ENCODE results near the gene EXOC3. TPM values are rescaled to one million over a fixed set of nuclear protein-coding genes. Genes with fewer than 3 reads are reported as not detected.

Gene EXOC3
- total and polyA plus RNA-seq, 10 of the 15 experiments (the other 5 are each of a cell fraction or from before 2014, with no cell fraction given): 1.6 to 53.0 (median 27.9) TPM

DNA sequence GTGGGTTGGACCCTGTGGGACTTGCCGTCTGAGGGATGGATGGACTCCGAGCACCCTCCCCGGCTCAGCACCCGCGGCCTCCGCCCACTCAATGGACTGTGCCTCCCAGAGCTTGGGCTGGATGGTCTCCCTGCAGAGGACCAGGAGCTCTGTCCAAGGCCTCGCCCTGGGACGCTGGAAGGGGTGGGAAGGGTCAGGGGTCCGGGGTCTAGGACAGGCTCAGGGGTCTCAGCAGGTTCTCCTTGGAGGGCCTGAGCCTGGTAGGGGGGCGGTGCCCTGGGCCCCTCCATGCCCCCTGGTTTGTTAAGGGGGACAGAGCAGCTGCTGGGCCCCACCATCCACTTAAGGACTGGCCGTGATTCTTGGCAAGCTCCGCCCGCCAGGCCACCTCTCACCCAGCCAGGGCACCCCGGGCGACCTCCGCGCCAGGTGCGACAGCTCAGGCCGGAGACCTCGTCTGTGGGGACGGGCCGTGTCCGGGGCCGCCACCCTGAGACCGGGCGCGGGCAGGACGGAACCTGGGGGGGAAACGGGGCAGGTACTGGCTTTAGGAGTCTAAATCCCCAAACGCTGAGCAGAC, 29.2 kb downstream of the EXOC3 start:
- BruUV-seq (replicated peaks): TSS peak; percentile 85
- RAD21 ChIA-PET (ENCODE audit: unreplicated experiment): interaction anchor here (0.8 to 2.7 kb wide), 4 partner anchors 14 to 155 kb away, joined by 3 to 18 read pairs (median 7); no protein-coding TSS in a partner anchor
- Histone ChIP-seq H3K4me2 (ENCODE audit: control insufficient read depth, insufficient read depth) (peak overlapping the region; percentile 80), H3K4me3 (peak overlapping the region; percentile 97), H3K4me1 (ENCODE audit: control insufficient read depth, insufficient read depth, low read length) (peaks cover 4% of the 10 kb centered on the region), H3K9ac (ENCODE audit: control insufficient read depth, insufficient read depth, low read length) (peak overlapping the region; percentile 93), H3K9me3 (replicated peaks; ENCODE audit: control insufficient read depth, insufficient read depth, low read length) (no peaks in the 10 kb centered on the region), H2AFZ (ENCODE audit: control insufficient read depth, low read depth, low read length) (no peak overlapping the region; the same call in 1 of the 2 replicates), H3K36me3 (ENCODE audit: control insufficient read depth in 2 of 2, insufficient read depth in 2 of 2, low read length in 1 of 2) (no peaks in the 10 kb centered on the region; a peak in 1 of 4 replicates), H3K79me2 (ENCODE audit: control insufficient read depth, insufficient read depth, low read length) (peaks cover 21% of the 10 kb centered on the region), H3K27me3 (replicated peaks in 1 of 2; ENCODE audit: control insufficient read depth in 2 of 2, insufficient read depth in 2 of 2, low read length in 1 of 2) (no peaks in the 10 kb centered on the region), H3K27ac (ENCODE audit: control insufficient read depth, insufficient read depth) (peak overlapping the region; percentile 72), H4K20me1 (ENCODE audit: control insufficient read depth, insufficient read depth) (no peaks in the 10 kb centered on the region)
- WGBS (ENCODE audit: insufficient coverage, insufficient replicate concordance, low lambda C conversion rate, missing lambda C conversion rate): 3% methylated on average over 30 of the region's 30 CpGs
- TF ChIP-seq POLR2A (IDR thresholded peaks at IDR 0.05; ENCODE audit: low read depth, low read length): 0 out of 2 replicates have a peak, but pooled peaks have one; percentile 41
- 0 out of 2 replicates have a peak, but pooled peaks have one; percentile 9 for TF ChIP-seq TCF12 (IDR thresholded peaks at IDR 0.05; ENCODE audit: low read depth, low read length)
- no peak for TF ChIP-seq NRF1 (conservative IDR thresholded peaks at IDR 0.05; ENCODE audit: low read depth, low read length)
- 0 out of 2 replicates have a peak, but pooled peaks have one; percentile 22 for TF ChIP-seq POLR2AphosphoS2 (IDR thresholded peaks at IDR 0.05; ENCODE audit: low read depth, low read length)
- no peak for TF ChIP-seq CHD4 (IDR thresholded peaks at IDR 0.05)
- TF ChIP-seq NR2F1 (conservative IDR thresholded peaks at IDR 0.05): 0 out of 2 replicates have a peak, but pooled peaks have one; percentile 11
- TF ChIP-seq TARDBP (IDR thresholded peaks at IDR 0.05; ENCODE audit: borderline replicate concordance): no peak
- 0 out of 3 replicates have a peak, but pooled peaks of 1 of the 2 experiments have one; percentile 48 for TF ChIP-seq EGR1 (IDR thresholded peaks at IDR 0.05; ENCODE audit: borderline replicate concordance in 1 of 2, low read depth in 2 of 2, low read length in 2 of 2)
- TF ChIP-seq NFYA (IDR thresholded peaks at IDR 0.05; ENCODE audit: borderline replicate concordance, low read depth, low read length): no peak
- TF ChIP-seq DPF2 (IDR thresholded peaks at IDR 0.05): 0 out of 2 replicates have a peak, but pooled peaks have one; percentile 21
- peak; percentile 12; the same call in 1 of the 2 replicates for TF ChIP-seq SIN3A (IDR thresholded peaks at IDR 0.05; ENCODE audit: low read depth, low read length)
- peak; percentile 4; the same call in 1 of the 2 replicates for TF ChIP-seq CREM (IDR thresholded peaks at IDR 0.05; ENCODE audit: low read depth)
- POLR2A ChIA-PET: interaction anchor here (0.7 to 2.9 kb wide), 4 partner anchors 12 to 47 kb away, joined by 3 to 17 read pairs (median 7); no protein-coding TSS in a partner anchor
- no peak for FAIRE-seq
- intact Hi-C loops (cut with micrococcal nuclease; ENCODE audit: unreplicated experiment) (loop anchor here (10.0 kb wide), 1 partner anchor 143 kb away; the partner anchor contains the start of gene CEP72), in situ Hi-C loops (cut with MboI) (no loop called here)
- CTCF ChIA-PET: interaction anchor here (1.2 to 5.4 kb wide), 3 partner anchors 20 to 155 kb away, joined by 3 to 46 read pairs (median 12); no protein-coding TSS in a partner anchor
- SMC1A ChIA-PET (ENCODE audit: uncharacterized antibody, unreplicated experiment): interaction anchor here (0.7 to 1.7 kb wide), 6 partner anchors 11 to 155 kb away, joined by 3 to 9 read pairs (median 3); no protein-coding TSS in a partner anchor
- peak; percentile 53 for ATAC-seq
- no peak for DNase-seq (ENCODE audit: low read depth, low spot score)
